ENCODE results near the gene C16orf92.
A peak's percentile ranks its signal among the peaks of the same experiment; 100 is the strongest.
"Not testable (repeated sequence)": the region's sequence is repeated elsewhere in the genome, so short reads cannot be mapped to it uniquely, and the experiment has no call there.

Gene C16orf92

DNA sequence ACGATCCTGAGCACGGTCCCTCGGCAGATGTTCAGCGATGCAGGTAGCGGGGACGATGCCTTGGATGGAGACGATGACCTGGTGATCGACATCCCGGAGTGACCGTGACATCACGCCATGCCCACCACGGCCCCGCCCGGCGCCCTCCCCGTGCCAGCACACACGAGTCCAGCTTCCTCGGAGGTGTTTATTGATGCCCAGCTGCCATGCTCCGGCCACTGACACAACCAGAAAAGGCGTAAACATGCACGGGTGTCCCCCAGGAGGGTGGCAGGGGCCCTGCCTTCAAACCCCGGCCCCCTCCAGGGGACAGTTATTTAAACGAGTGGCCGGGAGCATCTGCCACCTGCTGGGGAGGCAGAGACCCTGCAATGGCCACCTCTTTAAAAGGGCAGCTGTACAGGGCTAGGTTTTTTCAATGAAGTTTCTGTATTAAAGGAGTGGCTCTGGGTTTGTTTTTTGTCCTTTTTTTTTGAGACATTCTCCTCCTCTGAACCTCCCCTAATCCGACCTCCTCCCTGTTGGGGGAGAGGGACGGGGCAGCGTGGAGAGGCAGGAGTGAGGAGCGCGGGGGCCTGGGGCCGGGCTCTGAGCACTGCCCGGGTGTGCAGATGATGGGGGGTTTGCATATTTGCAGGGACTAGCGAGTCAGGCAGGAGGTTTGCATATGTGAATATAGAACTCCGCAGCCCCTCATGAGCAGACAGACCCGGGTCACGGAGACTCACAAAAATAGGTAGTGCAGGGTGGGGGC, 17.5 kb upstream of the C16orf92 start:
- DNase-seq = peak; percentile 23

- DNase-seq = no peak
Observed at GRCh38 chr16:30006095-30006473, 16.9 kb upstream of the C16orf92 start.

- no peak for DNase-seq
Observed at GRCh38 chr16:30006659-30007377, 16.2 kb upstream of the C16orf92 start.

- DNase-seq = no peak
Observed at GRCh38 chr16:30007378-30007895, 15.6 kb upstream of the C16orf92 start.

GRCh38 chr16:30009085-30009862, 13.7 kb upstream of the C16orf92 start:
- DNase-seq = peak; percentile 11

GRCh38 chr16:30009990-30010843, 12.8 kb upstream of the C16orf92 start:
- no peak for DNase-seq

GRCh38 chr16:30010844-30011713, 11.9 kb upstream of the C16orf92 start, which contains the start of gene DOC2A:
Gene DOC2A (minus strand): TSS chr16:30011027. CDS start chr16:30010222, 805 bp downstream.
- DNase-seq = peak; percentile 61

DNA sequence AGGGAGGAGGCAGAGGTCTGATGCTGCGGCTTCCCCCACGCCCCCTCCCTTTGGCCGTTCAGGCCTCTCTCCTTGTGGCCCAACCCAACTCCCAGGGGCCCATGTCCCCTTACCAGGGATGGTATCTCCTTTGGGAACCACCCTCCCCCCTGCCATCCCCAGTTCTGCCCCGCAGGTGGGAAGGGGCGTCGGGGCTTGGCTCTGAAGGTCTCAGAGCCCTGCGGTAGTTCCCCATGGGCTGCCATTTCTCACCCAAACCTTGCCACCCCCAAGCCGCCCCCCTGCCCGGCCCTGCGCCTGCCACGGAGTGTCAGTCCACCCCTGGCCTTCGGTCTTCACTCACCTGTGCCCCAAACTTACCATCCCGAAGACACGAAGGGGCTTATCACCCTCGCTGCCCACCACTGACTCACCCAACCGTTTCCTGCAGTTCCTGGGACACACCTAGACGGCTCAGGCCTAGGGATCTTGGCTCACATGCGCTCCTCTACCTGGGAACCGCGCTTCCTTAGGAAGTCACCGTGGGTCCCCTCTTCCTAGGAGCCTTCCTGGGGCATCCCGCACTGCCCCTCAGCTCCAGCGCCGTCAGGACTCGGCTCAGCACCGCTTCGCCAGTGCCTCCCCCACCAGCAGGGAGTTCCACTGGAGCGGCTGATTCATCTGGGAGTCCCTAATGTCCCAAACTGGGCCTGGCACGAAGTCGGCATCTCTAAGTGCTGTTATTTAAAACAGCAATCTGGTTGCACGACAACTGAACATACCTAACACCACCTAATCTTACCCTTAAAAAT, 11.1 kb upstream of the C16orf92 start:
- no peak for DNase-seq

DNA sequence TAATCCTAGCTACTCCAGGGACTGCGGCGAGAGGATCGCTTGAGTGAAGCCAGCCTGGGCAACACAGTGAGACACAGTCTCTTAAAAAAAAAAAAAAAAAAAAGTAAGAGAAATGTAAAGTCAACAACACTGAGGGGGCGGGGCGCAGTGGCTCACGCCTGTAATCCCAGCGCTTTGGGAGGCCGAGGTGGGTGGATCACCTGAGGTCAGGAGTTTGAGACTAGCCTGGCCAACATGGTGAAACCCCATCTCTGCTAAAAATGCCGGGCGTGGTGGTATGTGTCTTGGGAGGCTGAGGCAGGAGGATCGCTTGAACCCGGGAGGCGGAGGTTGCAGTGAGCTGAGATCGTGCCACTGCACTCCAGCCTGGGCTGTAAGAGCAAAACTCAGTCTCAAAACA, 10.4 kb upstream of the C16orf92 start:
- not testable (repeated sequence) for DNase-seq

DNA sequence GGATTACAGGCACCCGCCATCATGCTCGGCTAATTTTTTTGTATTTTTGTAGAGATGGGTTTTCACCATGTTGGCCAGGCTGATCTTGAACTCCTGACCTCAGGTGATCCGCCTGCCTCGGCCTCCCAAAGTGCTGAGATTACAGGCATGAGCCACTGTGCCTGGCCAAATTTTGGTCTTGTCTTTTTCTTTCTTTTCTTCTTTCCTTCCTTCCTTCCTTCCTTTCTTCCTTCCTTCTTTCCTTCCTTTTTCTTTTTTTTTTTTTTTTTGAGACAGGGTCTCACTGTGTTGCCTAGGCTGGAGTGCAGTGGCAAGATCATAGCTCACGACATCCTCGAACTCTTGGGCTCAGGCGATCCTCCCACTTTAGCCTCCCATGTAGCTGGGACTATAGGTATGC, 7.5 kb upstream of the C16orf92 start:
- not testable (repeated sequence) for DNase-seq

DNA sequence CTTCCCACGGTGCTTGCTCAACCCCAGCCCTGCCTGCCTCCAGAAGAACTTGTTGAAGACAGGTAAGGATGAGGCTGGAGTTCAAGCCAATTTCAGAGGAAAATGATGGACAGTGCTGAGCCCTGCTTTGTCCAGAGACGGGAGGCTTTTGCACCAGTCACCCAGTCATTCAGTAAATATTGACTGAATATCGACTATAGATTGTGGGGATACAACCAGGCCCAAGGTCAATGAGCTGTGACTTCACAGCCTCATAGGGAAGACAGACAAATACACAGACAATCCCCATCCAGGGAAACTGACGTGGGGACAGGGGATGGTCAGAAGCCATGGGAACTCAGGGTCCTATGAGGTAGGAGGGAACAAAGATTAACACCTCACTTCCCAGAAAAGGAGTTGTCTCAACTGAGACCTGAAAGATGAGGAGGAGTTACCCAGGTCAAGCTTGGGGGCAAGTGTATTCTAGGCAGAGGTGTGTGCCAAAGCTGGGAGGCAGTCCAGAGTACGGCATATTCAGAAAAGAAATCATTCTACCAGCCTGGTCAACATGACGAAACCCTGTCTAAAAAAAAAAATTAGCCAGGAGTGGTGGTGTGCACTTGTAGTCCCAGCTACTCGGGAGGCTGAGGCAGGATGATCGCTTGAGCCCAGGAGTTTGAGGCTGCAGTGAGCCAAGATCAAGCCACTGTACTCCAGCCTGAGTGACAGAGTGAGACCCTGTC, 6.3 kb upstream of the C16orf92 start:
- DNase-seq = no peak

- no peak for DNase-seq
Observed at GRCh38 chr16:30017277-30017656, 5.7 kb upstream of the C16orf92 start.

DNA sequence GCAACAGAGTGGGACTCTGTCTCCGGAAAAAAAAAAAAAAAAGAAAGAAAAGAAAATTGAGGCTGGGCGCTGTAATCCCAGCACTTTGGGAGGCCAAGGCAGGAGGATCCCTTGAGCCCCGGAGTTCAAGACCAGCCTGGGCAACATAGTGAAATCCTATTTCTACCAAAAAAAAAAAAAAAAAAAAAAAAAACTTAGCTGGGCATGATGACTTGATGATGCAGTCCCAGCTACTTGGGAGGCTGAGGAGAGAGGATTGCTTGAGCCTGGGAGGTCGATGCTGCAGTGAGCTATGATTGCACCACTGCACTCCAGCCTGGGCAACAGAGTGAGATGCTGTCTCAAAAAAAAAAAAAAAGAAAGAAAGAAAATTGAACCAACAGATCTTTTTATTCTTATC, 5.1 kb upstream of the C16orf92 start:
- DNase-seq = not testable (repeated sequence)

- DNase-seq = no peak
Observed at GRCh38 chr16:30018731-30019158, 4.3 kb upstream of the C16orf92 start.

- DNase-seq = no peak
Observed at GRCh38 chr16:30023586-30023985, 588 bp downstream of the C16orf92 start.

GRCh38 chr16:30024451-30024850, 1.5 kb downstream of the C16orf92 start:
- no peak for DNase-seq

DNA sequence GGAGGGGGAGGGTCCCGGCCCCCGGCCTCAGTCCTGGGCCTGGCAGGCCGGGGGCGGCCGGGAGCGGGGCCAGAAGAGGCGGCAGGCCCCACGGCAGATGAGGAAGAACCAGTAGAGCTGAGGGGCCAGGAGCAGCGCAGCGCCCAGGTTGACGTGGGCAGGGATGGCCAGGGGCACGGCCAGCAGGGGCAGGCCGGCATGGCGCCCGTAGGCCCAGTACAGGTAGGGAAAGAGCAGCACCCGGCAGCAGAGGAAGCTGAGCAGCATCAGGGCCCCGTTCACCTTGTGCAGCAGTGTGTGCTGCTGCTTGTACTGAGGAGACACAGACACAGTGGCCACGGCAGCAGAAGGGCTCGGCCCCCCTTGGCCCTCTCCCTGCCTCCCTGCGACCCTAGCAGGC, 2.2 kb downstream of the C16orf92 start:
- no peak for DNase-seq

GRCh38 chr16:30025574-30025973, 2.6 kb downstream of the C16orf92 start:
- DNase-seq = no peak

- DNase-seq = no peak
Observed at GRCh38 chr16:30026449-30026848, 3.5 kb downstream of the C16orf92 start.

Measured in NCI-H1092 treated with DMSO at 0.1 percent for 48 hours (cell line).